ENCODE measurements around the gene ANO6. TPM values are rescaled to one million over a fixed set of nuclear protein-coding genes. Genes with fewer than 3 reads are reported as not detected.

The ANO6 gene
- total RNA-seq, 1 donor from 2014 or later = 32.0 TPM

DNA sequence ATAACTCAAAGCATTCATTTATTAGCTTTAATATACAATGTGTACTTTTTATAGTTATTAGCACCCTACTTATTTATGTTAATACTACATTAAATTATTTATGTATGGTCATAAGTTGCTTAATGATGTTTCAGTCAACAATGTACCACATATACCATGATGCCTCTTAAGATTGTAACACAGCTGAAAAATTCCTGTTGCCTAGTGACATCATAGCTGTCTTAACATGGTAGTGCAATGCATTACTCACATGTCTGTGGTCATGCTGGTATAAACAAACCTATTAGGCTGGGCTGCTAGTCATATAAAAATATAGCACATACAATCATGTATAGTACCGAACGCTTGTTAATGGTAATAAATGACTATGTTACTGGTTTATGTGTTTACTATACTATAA is 120.4 kb downstream of the ANO6 start:
- H3K36me3 Mint-ChIP-seq (ENCODE audit: low read depth) = peaks cover 7% of the 10 kb centered on the region
- peaks cover 6% of the 10 kb centered on the region for H3K4me1 Mint-ChIP-seq
- no peak overlapping the region for H3K27ac Mint-ChIP-seq (ENCODE audit: unreplicated experiment)
- H3K4me3 Mint-ChIP-seq = no peak overlapping the region
- H3K9me3 Mint-ChIP-seq = no peaks in the 10 kb centered on the region
- DNase-seq (ENCODE audit: low read depth, low spot score) = no peak
- no peaks in the 10 kb centered on the region for H3K27me3 Mint-ChIP-seq (ENCODE audit: low read depth)
- TF ChIP-seq, protein P1, sequence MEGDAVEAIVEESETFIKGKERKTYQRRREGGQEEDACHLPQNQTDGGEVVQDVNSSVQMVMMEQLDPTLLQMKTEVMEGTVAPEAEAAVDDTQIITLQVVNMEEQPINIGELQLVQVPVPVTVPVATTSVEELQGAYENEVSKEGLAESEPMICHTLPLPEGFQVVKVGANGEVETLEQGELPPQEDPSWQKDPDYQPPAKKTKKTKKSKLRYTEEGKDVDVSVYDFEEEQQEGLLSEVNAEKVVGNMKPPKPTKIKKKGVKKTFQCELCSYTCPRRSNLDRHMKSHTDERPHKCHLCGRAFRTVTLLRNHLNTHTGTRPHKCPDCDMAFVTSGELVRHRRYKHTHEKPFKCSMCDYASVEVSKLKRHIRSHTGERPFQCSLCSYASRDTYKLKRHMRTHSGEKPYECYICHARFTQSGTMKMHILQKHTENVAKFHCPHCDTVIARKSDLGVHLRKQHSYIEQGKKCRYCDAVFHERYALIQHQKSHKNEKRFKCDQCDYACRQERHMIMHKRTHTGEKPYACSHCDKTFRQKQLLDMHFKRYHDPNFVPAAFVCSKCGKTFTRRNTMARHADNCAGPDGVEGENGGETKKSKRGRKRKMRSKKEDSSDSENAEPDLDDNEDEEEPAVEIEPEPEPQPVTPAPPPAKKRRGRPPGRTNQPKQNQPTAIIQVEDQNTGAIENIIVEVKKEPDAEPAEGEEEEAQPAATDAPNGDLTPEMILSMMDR (conservative IDR thresholded peaks at IDR 0.05) = no peak

DNA sequence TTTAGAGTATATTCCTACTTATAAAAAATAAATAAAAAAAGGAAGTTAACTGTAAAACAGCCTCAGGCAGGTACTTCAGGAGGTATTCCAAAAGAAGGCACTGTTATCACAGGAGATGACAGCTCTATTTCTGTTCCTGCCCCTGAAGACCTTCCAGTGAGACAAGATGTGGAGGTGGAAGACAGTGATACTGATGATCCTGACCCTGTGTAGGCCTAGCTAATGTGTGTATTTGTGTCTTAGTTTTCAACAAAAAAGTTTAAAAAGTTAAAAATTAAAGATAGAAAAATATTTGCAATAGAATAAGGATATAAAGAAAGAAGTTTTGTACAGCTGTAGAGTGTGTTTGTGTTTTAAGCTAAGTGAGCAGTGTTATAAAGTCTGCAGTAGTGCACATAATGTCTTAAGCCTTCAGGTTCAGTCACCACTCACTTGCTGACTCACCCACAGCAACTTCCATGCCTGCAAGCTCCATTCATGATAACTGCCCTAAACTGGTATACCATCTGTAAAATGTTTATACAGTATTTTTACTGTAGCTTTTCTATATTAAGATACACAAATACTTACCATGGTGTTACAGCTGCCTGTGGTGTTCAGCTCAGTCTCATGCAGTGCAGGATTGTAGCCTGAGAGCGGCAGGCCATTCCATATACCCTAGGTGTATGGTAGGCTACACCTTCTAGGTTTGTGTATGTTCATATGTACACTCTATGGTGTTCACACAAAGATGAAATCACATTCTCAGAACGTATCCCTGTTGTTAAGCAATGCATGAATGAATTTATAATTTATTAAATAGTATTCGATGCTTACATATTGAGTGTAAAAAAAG is 121.1 kb downstream of the ANO6 start:
- no peaks in the 10 kb centered on the region for H3K9me3 Mint-ChIP-seq
- H3K4me1 Mint-ChIP-seq = peaks cover 4% of the 10 kb centered on the region
- TF ChIP-seq, protein P1 (conservative IDR thresholded peaks at IDR 0.05) = no peak
- DNase-seq (ENCODE audit: low read depth, low spot score) = no peak
- peaks cover 5% of the 10 kb centered on the region for H3K36me3 Mint-ChIP-seq (ENCODE audit: low read depth)
- no peaks in the 10 kb centered on the region for H3K27me3 Mint-ChIP-seq (ENCODE audit: low read depth)
- no peak overlapping the region for H3K4me3 Mint-ChIP-seq
- no peak overlapping the region for H3K27ac Mint-ChIP-seq (ENCODE audit: unreplicated experiment)

DNA sequence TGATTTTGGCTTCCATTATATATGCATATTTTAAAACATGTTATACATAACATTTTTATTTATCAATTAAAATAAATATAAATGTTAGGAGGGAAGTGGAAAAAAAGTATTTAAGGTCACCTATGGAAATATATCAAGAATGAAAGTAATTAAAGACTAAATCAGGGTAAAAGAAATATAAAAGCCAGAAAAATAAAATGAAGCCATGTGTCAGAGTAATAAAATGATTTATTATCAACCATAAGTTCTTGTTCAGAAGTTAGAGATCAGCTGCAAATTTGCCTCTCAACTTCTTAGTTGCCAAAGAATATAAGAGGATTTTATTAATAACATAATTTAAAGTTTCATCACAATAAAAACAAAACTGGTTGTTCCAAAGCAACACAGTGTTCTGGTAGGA is 121.9 kb downstream of the ANO6 start:
- H3K4me1 Mint-ChIP-seq = no peaks in the 10 kb centered on the region
- no peaks in the 10 kb centered on the region for H3K9me3 Mint-ChIP-seq
- H3K27ac Mint-ChIP-seq (ENCODE audit: unreplicated experiment) = no peak overlapping the region
- TF ChIP-seq, protein P1 (conservative IDR thresholded peaks at IDR 0.05) = no peak
- H3K36me3 Mint-ChIP-seq (ENCODE audit: low read depth) = peaks cover 2% of the 10 kb centered on the region
- no peaks in the 10 kb centered on the region for H3K27me3 Mint-ChIP-seq (ENCODE audit: low read depth)
- DNase-seq (ENCODE audit: low read depth, low spot score) = no peak
- no peak overlapping the region for H3K4me3 Mint-ChIP-seq

DNA sequence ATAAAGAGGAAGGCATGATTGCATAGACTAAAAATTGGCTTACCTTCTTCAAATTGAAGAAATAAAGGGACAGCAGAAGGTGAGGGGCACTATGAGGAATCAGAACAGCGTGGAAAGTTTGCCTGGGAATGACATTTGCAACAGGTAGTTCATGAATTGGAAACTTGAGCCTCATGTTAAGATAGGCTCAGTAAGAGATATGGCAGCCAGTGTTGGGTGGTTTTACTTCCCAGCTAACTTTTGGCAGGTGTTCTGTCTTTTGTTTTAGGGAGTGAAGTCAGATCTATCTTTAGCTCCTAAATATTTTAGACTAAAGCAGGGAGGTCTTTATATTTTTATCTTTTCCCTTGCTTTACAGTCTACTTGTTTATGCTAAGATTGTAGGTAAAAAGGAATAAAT is 122.4 kb downstream of the ANO6 start:
- no peaks in the 10 kb centered on the region for H3K4me1 Mint-ChIP-seq

DNA sequence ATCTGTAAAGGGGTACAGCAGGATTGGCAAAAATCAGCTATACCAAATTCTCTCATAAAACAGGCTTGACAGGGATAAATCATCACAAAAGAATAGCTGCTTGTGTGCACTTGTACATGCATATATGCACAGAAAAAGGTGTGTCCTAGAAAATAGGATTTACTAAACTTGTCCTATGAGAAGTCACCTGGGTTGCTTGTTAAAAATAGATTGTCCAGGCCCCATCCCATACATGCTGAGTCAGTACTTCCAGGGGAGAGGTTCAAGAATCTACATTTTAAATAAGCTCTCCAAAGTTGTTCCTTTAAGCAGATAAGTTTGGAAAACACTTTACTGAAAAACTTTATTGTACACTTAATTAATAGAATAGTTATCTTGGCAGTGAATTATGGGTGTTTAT is 123.1 kb downstream of the ANO6 start:
- TF ChIP-seq, protein P1 (conservative IDR thresholded peaks at IDR 0.05) = no peak
- Mint-ChIP-seq H3K4me1 (no peaks in the 10 kb centered on the region), H3K27me3 (ENCODE audit: low read depth) (no peaks in the 10 kb centered on the region), H3K4me3 (no peak overlapping the region), H3K36me3 (ENCODE audit: low read depth) (peaks cover 2% of the 10 kb centered on the region), H3K9me3 (no peaks in the 10 kb centered on the region), H3K27ac (ENCODE audit: unreplicated experiment) (no peak overlapping the region)
- DNase-seq (ENCODE audit: low read depth, low spot score) = no peak

More for the DNA sequence above, 122.4 kb downstream of the ANO6 start:
- no peak for DNase-seq (ENCODE audit: low read depth, low spot score)
- no peak overlapping the region for H3K4me3 Mint-ChIP-seq
- H3K27ac Mint-ChIP-seq (ENCODE audit: unreplicated experiment) = no peak overlapping the region
- H3K36me3 Mint-ChIP-seq (ENCODE audit: low read depth) = peaks cover 2% of the 10 kb centered on the region
- H3K27me3 Mint-ChIP-seq (ENCODE audit: low read depth) = no peaks in the 10 kb centered on the region
- TF ChIP-seq, protein P1 (conservative IDR thresholded peaks at IDR 0.05) = no peak
- H3K9me3 Mint-ChIP-seq = no peaks in the 10 kb centered on the region

Data from neural crest cell (in vitro differentiated cells).